ENCODE measurements around the gene AQR. TPM values are rescaled to one million over a fixed set of nuclear protein-coding genes. Genes with fewer than 3 reads are reported as not detected.

Gene AQR
- 10 to 100 TPM; 39.2 to 62.0 TPM for total RNA-seq

DNA sequence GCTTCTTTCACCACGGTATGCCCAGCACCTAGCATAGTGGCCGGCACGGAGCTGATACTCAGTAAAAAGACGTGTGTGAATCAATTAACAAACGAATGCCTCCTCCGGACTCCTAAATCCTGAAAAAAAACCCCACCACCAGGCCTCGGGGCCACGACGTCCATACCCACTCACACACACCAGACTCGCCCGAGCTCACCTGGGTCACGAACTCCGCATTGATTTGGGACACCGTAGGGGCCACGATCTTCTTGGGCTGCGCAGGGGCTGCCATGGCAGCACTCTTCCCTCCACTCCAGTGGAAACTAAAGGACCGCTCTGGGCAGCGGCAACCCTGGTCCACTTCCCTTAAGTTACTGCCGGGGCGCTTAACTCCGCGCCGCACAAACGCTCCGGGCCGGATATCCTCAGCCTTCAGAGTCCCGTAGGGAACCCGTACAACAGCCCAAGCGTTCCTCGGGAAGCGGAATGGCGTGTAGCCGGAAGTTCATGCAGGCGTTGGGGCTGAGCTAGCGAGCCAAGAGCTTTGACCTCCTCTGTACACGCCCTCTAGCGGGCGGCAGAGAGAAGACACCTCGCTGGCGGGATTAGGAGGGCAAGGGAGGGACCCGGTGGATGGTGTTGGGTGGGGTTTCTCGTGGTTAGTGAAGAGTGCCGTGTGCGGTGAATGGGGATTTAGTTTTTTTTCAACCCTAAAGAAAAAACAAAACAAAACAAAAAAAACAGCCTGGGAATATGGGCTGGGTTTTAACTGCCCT, at the start of gene AQR:
Gene AQR, minus strand, starts transcription at position 403 of the 758 bp plus-strand sequence. Its CDS starts 129 bp downstream, at position 274.
- ATAC-seq (peak; percentile 99), DNase-seq (peak; percentile 95)
- peaks cover 35% of the 10 kb centered on the region for H3K4me1 Mint-ChIP-seq
- CTCF ChIA-PET: interaction anchor here (0.5 to 3.5 kb wide), 18 partner anchors 9 to 744 kb away, joined by 3 to 68 read pairs (median 4); partner anchors contain the start of genes EMC4 and ZNF770
- H3K4me3 Mint-ChIP-seq: peak within 1 kb of the TSS; percentile 98
- POLR2A ChIA-PET: interaction anchor here (0.5 to 2.6 kb wide), 2 partner anchors 19 to 406 kb away, joined by 5 to 45 read pairs; partner anchors contain the start of gene ZNF770
- H3K27me3 Mint-ChIP-seq: no peaks in the 10 kb centered on the region
- peaks cover 10% of the 10 kb centered on the region for H3K36me3 Mint-ChIP-seq (ENCODE audit: low read depth)
- intact Hi-C loops (cut with DNase I, micrococcal nuclease): loop anchor here (1.0 to 5.0 kb wide), 4 partner anchors 11 to 868 kb away; partner anchors contain the start of genes ZNF770 (in 2 of the 2), EMC7 (in 1 of the 2), NOP10 (in 1 of the 2) and NUTM1 (in 1 of the 2)
- no peaks in the 10 kb centered on the region for H3K9me3 Mint-ChIP-seq (ENCODE audit: low read depth)
- H3K27ac Mint-ChIP-seq: peak within 1 kb of the TSS; percentile 91

DNA sequence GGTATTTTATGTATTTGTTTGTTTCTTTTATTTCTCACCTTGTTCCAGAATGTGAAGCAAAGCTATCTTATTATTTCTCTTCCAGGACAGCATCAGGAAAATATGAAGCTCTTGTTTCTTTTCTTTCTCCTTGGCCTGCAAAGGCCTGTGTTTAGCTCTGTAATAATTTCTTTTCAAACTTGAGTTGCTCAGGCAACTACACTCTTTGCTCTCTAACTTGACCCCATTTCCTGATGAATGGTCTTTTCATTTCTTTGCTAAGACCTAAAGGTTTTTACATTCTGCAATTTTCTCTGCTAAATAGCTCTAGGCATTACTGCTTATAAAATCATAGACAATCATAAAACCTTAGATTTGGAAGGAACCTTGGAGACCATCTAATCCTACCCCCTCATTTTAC, 44.7 kb upstream of the AQR start:
- intact Hi-C loops (cut with DNase I, micrococcal nuclease): no loop called here
- DNase-seq (no peak), ATAC-seq (no peak)
- Mint-ChIP-seq H3K27me3 (peaks cover 2% of the 10 kb centered on the region), H3K4me3 (no peak overlapping the region), H3K36me3 (ENCODE audit: low read depth) (no peaks in the 10 kb centered on the region), H3K9me3 (ENCODE audit: low read depth) (no peaks in the 10 kb centered on the region), H3K4me1 (no peaks in the 10 kb centered on the region), H3K27ac (no peak overlapping the region)
- POLR2A ChIA-PET: interaction anchor here (0.6 kb wide), 1 partner anchor 32 kb away, joined by 3 read pairs; no protein-coding TSS in a partner anchor
- CTCF ChIA-PET: interaction anchor here (1.0 kb wide), 1 partner anchor 44 kb away, joined by 4 read pairs; the partner anchor contains the start of gene AQR

GRCh38 chr15:35013370-35013769, 43.8 kb upstream of the AQR start:
- intact Hi-C loops (cut with DNase I, micrococcal nuclease): no loop called here
- Mint-ChIP-seq H3K4me3 (no peak overlapping the region), H3K27me3 (peaks cover 2% of the 10 kb centered on the region), H3K9me3 (ENCODE audit: low read depth) (no peaks in the 10 kb centered on the region), H3K27ac (no peak overlapping the region), H3K36me3 (ENCODE audit: low read depth) (no peaks in the 10 kb centered on the region), H3K4me1 (no peaks in the 10 kb centered on the region)
- ChIA-PET CTCF (interaction anchor here (1.0 kb wide), 1 partner anchor 44 kb away, joined by 4 read pairs; the partner anchor contains the start of gene AQR), POLR2A (no interaction called here)
- DNase-seq (no peak), ATAC-seq (no peak)

- Mint-ChIP-seq H3K36me3 (ENCODE audit: low read depth) (no peaks in the 10 kb centered on the region), H3K27ac (no peak overlapping the region), H3K27me3 (no peaks in the 10 kb centered on the region), H3K9me3 (ENCODE audit: low read depth) (no peaks in the 10 kb centered on the region), H3K4me3 (no peak overlapping the region), H3K4me1 (no peaks in the 10 kb centered on the region)
- ChIA-PET CTCF (interaction anchor here (0.8 kb wide), 1 partner anchor 395 kb away, joined by 3 read pairs; no protein-coding TSS in a partner anchor), POLR2A (no interaction called here)
- no peak for ATAC-seq
- intact Hi-C loops (cut with DNase I, micrococcal nuclease): no loop called here
- DNase-seq: no peak
Observed at GRCh38 chr15:35007397-35007796, 37.9 kb upstream of the AQR start.

GRCh38 chr15:35005933-35006332, 36.4 kb upstream of the AQR start:
- Mint-ChIP-seq H3K4me3 (no peak overlapping the region), H3K4me1 (no peaks in the 10 kb centered on the region)
- CTCF ChIA-PET: no interaction called here

DNA sequence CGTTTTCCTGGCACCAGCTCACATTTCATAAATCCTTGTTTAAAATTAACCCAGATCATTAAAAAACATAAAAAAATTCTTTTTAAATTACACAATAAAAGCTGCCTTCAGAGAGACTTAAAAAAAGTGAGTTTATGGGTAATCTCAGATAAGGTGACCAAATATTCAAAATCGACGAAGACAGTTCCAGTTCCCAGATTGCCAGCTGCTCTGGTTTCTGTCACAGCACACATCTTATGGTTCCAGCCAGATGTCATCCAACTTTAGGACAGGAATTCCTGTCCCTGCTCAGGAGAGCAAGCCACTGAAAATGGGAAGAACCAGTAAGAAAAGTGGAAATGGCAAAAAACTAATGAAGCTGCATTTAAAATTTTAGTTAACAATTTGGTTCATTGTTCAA, 34.4 kb upstream of the AQR start:
- ChIA-PET CTCF (no interaction called here), POLR2A (no interaction called here)
- H3K4me1 Mint-ChIP-seq: no peaks in the 10 kb centered on the region
- H3K27ac Mint-ChIP-seq: no peak overlapping the region
- no peaks in the 10 kb centered on the region for H3K36me3 Mint-ChIP-seq (ENCODE audit: low read depth)
- DNase-seq (no peak), ATAC-seq (no peak)
- H3K27me3 Mint-ChIP-seq: no peaks in the 10 kb centered on the region
- H3K4me3 Mint-ChIP-seq: no peak overlapping the region
- intact Hi-C loops (cut with DNase I, micrococcal nuclease): no loop called here
- H3K9me3 Mint-ChIP-seq (ENCODE audit: low read depth): no peaks in the 10 kb centered on the region

More at GRCh38 chr15:35005933-35006332, 36.4 kb upstream of the AQR start:
- Mint-ChIP-seq H3K36me3 (ENCODE audit: low read depth) (no peaks in the 10 kb centered on the region), H3K27ac (no peak overlapping the region), H3K27me3 (no peaks in the 10 kb centered on the region), H3K9me3 (ENCODE audit: low read depth) (no peaks in the 10 kb centered on the region)
- DNase-seq (no peak), ATAC-seq (no peak)
- intact Hi-C loops (cut with DNase I, micrococcal nuclease): no loop called here
- POLR2A ChIA-PET: no interaction called here

GRCh38 chr15:35000511-35000910, 31.0 kb upstream of the AQR start:
- Mint-ChIP-seq H3K27ac (no peak overlapping the region), H3K4me1 (no peaks in the 10 kb centered on the region), H3K9me3 (ENCODE audit: low read depth) (no peaks in the 10 kb centered on the region), H3K27me3 (peaks cover 4% of the 10 kb centered on the region), H3K36me3 (ENCODE audit: low read depth) (no peaks in the 10 kb centered on the region), H3K4me3 (no peak overlapping the region)
- intact Hi-C loops (cut with DNase I, micrococcal nuclease): no loop called here
- ChIA-PET POLR2A (no interaction called here), CTCF (no interaction called here)
- ATAC-seq (no peak), DNase-seq (no peak)

DNA sequence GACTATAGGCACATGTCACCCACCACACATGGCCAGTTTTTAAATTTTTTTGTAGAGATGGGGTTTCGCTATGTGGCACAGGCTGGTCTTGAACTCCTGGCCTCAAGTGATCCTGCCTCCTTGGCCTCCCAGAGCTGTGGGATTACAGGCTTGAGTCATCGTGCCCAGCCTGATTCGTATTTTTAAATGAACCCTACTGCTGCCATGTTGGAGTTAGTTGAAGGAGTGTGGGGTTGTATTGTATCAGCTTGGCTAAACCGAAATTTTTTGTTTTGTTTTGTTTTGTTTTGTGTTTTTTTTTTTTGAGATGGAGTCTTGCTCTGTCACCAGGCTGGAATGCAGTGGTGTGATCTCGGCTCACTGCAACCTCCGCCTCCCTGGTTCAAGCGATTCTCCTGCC, 30.4 kb upstream of the AQR start:
- ATAC-seq (no peak), DNase-seq (no peak)
- Mint-ChIP-seq H3K27ac (no peak overlapping the region), H3K4me3 (no peak overlapping the region), H3K9me3 (ENCODE audit: low read depth) (no peaks in the 10 kb centered on the region), H3K4me1 (peaks cover 2% of the 10 kb centered on the region), H3K27me3 (peaks cover 7% of the 10 kb centered on the region), H3K36me3 (ENCODE audit: low read depth) (no peaks in the 10 kb centered on the region)
- intact Hi-C loops (cut with DNase I, micrococcal nuclease): no loop called here
- POLR2A ChIA-PET: no interaction called here
- CTCF ChIA-PET: no interaction called here

DNA sequence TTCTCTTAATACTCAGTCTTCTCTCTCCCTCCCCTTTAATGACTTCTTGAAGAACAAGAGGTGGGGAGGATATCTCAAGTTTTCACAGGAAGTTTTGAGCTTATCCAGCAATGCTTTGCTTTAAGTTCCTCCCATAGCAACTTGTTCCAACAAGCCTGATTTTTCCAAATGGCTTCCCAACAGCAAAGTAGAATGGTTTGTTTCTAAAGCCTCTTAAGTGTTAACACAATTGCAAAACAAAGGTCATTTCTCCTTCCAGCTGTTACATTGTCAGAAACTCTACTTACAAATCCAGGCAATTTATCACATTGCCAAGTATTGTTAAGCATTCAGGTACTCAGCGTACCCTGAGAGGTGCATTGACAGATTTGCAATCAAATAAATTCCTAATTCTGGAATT, 25.4 kb upstream of the AQR start:
- Mint-ChIP-seq H3K27ac (no peak overlapping the region), H3K9me3 (ENCODE audit: low read depth) (no peaks in the 10 kb centered on the region), H3K36me3 (ENCODE audit: low read depth) (no peaks in the 10 kb centered on the region), H3K4me1 (peaks cover 17% of the 10 kb centered on the region), H3K27me3 (peaks cover 7% of the 10 kb centered on the region), H3K4me3 (no peak overlapping the region)
- ChIA-PET CTCF (no interaction called here), POLR2A (no interaction called here)
- no peak for ATAC-seq
- no peak for DNase-seq
- intact Hi-C loops (cut with DNase I, micrococcal nuclease): no loop called here

- DNase-seq (peak; percentile 43), ATAC-seq (peak; percentile 93)
- Mint-ChIP-seq H3K9me3 (ENCODE audit: low read depth) (no peaks in the 10 kb centered on the region), H3K27me3 (peaks cover 7% of the 10 kb centered on the region), H3K27ac (peak overlapping the region; percentile 80), H3K4me3 (peak overlapping the region; percentile 42), H3K4me1 (peaks cover 27% of the 10 kb centered on the region), H3K36me3 (ENCODE audit: low read depth) (no peaks in the 10 kb centered on the region)
- intact Hi-C loops (cut with DNase I, micrococcal nuclease): no loop called here
- CTCF ChIA-PET: interaction anchor here (1.0 kb wide), 1 partner anchor 24 kb away, joined by 3 read pairs; the partner anchor contains the start of gene AQR
- POLR2A ChIA-PET: interaction anchor here (0.6 kb wide), 1 partner anchor 10 kb away, joined by 3 read pairs; no protein-coding TSS in a partner anchor
Observed at GRCh38 chr15:34993877-34994276, 24.3 kb upstream of the AQR start.

DNA sequence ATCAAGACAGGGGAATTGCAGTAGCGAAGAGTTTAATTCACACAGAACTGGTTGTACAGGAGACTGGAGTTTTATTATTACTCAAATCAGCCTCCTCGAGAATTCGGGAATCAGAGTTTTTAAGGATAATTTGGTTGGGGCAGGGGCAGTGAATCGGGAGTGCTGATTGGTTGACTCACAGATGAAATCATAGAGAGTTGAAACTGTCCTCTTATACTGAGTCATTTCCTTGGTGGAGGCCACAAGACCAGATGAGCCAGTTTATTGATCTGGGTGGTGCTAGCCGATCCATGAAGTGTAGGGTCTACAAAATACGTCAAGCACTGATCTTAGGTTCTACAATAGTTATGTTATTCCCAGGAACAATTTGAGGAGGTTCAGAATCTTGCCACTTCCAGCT, 23.9 kb upstream of the AQR start:
- DNase-seq (peak; percentile 46), ATAC-seq (peak; percentile 68)
- no peaks in the 10 kb centered on the region for H3K9me3 Mint-ChIP-seq (ENCODE audit: low read depth)
- peaks cover 7% of the 10 kb centered on the region for H3K27me3 Mint-ChIP-seq
- H3K36me3 Mint-ChIP-seq (ENCODE audit: low read depth): peaks cover 2% of the 10 kb centered on the region
- intact Hi-C loops (cut with DNase I, micrococcal nuclease): no loop called here
- peaks cover 27% of the 10 kb centered on the region for H3K4me1 Mint-ChIP-seq
- peak overlapping the region; percentile 80 for H3K27ac Mint-ChIP-seq
- ChIA-PET CTCF (interaction anchor here (1.0 kb wide), 1 partner anchor 24 kb away, joined by 3 read pairs; the partner anchor contains the start of gene AQR), POLR2A (no interaction called here)
- H3K4me3 Mint-ChIP-seq: peak overlapping the region; percentile 42
